Rectal smooth muscle tissue (tissue), 1 donor: Measurements from ENCODE around the gene MAGEF1.
A peak's percentile ranks its signal among the peaks of the same experiment; 100 is the strongest.

Source experiments
- H3K27ac ChIP-seq: one replicate; pipeline ENCODE4 v1.7.0; 2013; ENCODE audit warnings: low read depth, low read length, inconsistent platforms
- H3K27me3 ChIP-seq: one replicate; pipeline ENCODE4 v1.7.0; 2013; ENCODE audit warnings: low read length; ENCODE audit not compliant: control insufficient read depth, insufficient read depth
- H3K36me3 ChIP-seq: one replicate; pipeline ENCODE4 v1.7.0; 2013; ENCODE audit warnings: low read length; ENCODE audit not compliant: control insufficient read depth, insufficient read depth
- H3K4me1 ChIP-seq: one replicate; pipeline ENCODE4 v1.7.0; 2013; ENCODE audit warnings: low read length; ENCODE audit not compliant: control insufficient read depth, insufficient read depth
- H3K4me3 ChIP-seq: one replicate; pipeline ENCODE4 v1.7.0; 2013; ENCODE audit warnings: low read length
- H3K9ac ChIP-seq: one replicate; pipeline ENCODE4 v1.7.0; 2013; ENCODE audit warnings: low read length

The MAGEF1 gene

DNA sequence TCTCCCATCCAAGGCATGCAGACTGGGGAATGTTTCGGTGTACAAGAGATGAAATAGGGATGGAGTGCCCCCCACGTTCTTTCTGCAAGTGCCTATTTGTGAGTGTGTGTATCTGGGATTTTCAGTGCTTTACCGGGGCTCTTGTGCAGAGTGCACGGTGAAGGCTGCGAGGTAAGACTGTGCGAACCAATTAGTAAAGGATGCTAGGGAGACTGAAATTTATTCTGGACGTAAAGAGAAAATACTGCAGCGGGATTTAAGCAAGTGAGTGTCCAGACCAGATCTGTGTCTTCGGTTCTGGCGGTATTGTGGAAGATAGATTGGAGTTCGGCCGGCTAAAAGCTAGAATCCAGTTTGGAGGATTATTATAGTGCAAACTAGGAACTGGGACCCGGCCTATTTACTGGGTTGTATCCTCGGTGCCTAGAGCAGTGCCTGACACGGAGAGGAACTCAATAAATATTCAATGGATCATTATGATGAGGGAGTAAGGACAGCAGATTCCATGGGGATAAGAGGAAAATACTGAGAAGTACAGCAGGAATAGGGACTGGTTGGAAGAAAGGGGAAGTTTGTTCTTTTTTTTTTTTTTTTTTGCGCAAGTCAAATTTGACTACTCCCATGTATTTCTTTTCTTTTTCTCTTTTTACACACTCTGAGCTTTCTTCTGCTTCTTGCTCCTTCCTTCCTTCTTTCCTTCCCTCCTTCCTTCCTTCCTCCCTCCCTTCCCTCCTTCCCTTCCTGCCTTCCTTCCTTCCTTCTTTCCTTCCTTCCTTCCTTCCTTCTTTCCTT, 580 bp upstream of the MAGEF1 start:
- H3K27ac ChIP-seq: peak overlapping the region; percentile 95
- H3K4me1 ChIP-seq: peaks cover 18% of the 10 kb centered on the region
- peak overlapping the region; percentile 2 for H3K9ac ChIP-seq
- H3K4me3 ChIP-seq: peak overlapping the region; percentile 87
- H3K36me3 ChIP-seq: no peaks in the 10 kb centered on the region
- no peaks in the 10 kb centered on the region for H3K27me3 ChIP-seq

DNA sequence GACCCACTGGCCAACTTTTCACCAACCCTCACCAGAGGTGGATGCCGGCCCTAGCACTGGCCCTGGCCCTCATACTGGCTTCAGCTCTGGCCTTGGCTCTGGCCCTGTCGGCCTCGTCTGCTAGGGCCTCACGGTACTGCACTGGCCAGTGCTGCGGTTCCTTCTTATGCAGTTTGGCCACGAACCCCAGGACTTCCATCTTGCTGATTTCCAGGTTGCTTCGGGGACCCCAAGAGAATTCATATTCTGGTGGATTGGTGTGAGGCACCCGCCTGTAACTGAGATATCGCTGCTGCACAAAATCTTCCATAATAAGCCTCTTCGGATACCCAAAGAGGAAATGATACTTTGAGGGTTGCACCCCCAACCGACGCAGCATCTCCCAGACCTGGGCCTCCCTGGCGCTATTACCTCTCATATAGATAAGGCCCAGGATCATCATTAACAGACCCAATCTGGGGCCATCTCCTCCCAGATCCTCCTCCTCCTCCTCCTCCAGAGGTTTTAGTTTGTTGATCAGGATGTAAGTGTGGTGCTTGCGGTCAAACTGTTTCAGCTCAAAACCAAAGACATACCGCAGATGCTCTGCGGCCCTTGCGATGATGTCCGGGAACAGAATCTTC, 883 bp downstream of the MAGEF1 start:
- Histone ChIP-seq H3K27ac (peak overlapping the region; percentile 95), H3K36me3 (no peaks in the 10 kb centered on the region), H3K9ac (peak overlapping the region; percentile 74), H3K4me1 (peaks cover 14% of the 10 kb centered on the region), H3K4me3 (peak overlapping the region; percentile 87), H3K27me3 (no peaks in the 10 kb centered on the region)

- H3K9ac ChIP-seq: no peak overlapping the region
Observed at GRCh38 chr3:184703657-184704056, 8.2 kb downstream of the MAGEF1 start.

GRCh38 chr3:184700759-184701158, 11.1 kb downstream of the MAGEF1 start:
- Histone ChIP-seq H3K36me3 (no peaks in the 10 kb centered on the region), H3K27ac (no peak overlapping the region), H3K4me1 (no peaks in the 10 kb centered on the region), H3K27me3 (no peaks in the 10 kb centered on the region), H3K4me3 (no peak overlapping the region), H3K9ac (no peak overlapping the region)

More at GRCh38 chr3:184703657-184704056, 8.2 kb downstream of the MAGEF1 start:
- H3K27ac ChIP-seq: no peak overlapping the region
- H3K4me1 ChIP-seq: no peaks in the 10 kb centered on the region
- no peaks in the 10 kb centered on the region for H3K36me3 ChIP-seq
- H3K4me3 ChIP-seq: no peak overlapping the region
- H3K27me3 ChIP-seq: no peaks in the 10 kb centered on the region

DNA sequence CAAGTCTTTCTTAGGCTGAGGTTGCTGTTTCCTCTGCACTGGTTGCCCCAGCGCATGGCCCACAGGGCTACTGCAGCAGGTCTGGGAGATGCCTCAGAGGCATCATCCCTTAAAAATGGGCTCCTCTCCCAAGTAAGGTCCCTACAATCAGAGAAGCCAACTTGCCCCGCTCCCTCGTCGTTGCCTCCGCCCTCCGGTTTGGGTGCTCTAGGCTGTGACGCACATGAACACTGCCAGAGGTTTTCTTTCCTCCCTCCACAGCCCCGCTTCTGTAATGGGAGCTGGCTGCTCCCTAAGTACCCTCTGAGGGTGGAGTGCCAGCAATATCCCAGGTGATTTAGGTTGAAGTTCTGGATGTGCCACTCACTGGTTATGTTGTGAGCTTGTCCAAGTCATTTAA, 14.0 kb downstream of the MAGEF1 start:
- H3K27ac ChIP-seq: no peak overlapping the region

DNA sequence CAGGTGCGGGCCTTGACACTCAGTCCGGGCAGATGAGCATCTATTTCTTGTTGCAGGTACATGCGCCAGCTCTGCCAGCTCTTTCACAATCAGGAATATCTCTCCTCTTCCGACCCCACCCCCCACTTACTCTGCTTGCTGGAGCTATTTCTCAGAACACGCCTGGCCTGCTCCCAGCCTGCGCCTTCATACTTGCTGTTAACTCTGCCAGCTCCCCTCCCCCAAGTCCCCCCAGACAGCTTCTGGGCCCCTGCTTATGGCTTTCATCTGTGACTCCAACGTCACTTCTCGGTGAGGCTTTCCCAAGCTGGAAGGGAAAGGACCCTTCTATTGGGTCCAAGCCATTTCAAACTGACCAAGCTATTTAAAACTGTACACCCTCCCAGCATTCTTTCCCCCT, 15.2 kb downstream of the MAGEF1 start:
- no peaks in the 10 kb centered on the region for H3K36me3 ChIP-seq
- H3K27ac ChIP-seq: no peak overlapping the region
- no peak overlapping the region for H3K9ac ChIP-seq
- no peaks in the 10 kb centered on the region for H3K27me3 ChIP-seq
- H3K4me3 ChIP-seq: no peak overlapping the region
- peaks cover 6% of the 10 kb centered on the region for H3K4me1 ChIP-seq

More for the DNA sequence above, 14.0 kb downstream of the MAGEF1 start:
- Histone ChIP-seq H3K27me3 (no peaks in the 10 kb centered on the region), H3K36me3 (no peaks in the 10 kb centered on the region), H3K4me3 (no peak overlapping the region), H3K9ac (no peak overlapping the region), H3K4me1 (no peaks in the 10 kb centered on the region)

GRCh38 chr3:184694716-184695115, 17.1 kb downstream of the MAGEF1 start:
- Histone ChIP-seq H3K9ac (no peak overlapping the region), H3K4me3 (no peak overlapping the region), H3K27me3 (no peaks in the 10 kb centered on the region), H3K36me3 (no peaks in the 10 kb centered on the region), H3K27ac (no peak overlapping the region), H3K4me1 (peaks cover 13% of the 10 kb centered on the region)

DNA sequence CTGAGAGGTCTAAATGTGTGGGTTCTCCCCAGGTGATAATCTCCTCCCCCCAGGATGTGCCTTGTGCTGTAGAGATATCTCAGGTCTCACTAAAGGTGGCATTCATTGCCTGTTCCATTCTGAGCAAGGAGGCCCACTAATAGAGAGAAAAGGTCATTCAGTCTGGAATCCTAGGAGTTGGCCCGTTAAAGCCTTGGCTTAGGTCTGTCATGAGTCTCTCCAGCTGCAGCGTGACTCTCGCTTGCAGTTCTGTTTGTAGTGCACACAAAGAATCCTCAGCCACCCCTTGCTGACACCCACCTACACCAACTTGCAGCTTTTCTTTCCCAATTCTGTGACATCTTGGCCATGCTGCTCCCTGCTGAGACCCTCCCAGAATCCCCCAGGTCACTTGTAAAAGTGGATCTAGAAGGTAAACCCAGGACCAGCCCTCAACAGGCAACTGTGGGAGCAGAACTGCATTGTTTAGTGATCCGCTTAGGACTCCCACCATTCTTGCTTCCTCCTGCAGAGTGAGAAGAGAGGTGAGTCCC, 17.7 kb downstream of the MAGEF1 start:
- no peak overlapping the region for H3K9ac ChIP-seq
- H3K36me3 ChIP-seq: no peaks in the 10 kb centered on the region
- H3K27ac ChIP-seq: no peak overlapping the region
- H3K27me3 ChIP-seq: no peaks in the 10 kb centered on the region
- H3K4me1 ChIP-seq: peaks cover 13% of the 10 kb centered on the region
- H3K4me3 ChIP-seq: no peak overlapping the region

GRCh38 chr3:184693011-184693975, 18.6 kb downstream of the MAGEF1 start:
- Histone ChIP-seq H3K27ac (no peak overlapping the region), H3K9ac (no peak overlapping the region), H3K4me3 (no peak overlapping the region), H3K4me1 (peaks cover 16% of the 10 kb centered on the region), H3K27me3 (no peaks in the 10 kb centered on the region), H3K36me3 (no peaks in the 10 kb centered on the region)

DNA sequence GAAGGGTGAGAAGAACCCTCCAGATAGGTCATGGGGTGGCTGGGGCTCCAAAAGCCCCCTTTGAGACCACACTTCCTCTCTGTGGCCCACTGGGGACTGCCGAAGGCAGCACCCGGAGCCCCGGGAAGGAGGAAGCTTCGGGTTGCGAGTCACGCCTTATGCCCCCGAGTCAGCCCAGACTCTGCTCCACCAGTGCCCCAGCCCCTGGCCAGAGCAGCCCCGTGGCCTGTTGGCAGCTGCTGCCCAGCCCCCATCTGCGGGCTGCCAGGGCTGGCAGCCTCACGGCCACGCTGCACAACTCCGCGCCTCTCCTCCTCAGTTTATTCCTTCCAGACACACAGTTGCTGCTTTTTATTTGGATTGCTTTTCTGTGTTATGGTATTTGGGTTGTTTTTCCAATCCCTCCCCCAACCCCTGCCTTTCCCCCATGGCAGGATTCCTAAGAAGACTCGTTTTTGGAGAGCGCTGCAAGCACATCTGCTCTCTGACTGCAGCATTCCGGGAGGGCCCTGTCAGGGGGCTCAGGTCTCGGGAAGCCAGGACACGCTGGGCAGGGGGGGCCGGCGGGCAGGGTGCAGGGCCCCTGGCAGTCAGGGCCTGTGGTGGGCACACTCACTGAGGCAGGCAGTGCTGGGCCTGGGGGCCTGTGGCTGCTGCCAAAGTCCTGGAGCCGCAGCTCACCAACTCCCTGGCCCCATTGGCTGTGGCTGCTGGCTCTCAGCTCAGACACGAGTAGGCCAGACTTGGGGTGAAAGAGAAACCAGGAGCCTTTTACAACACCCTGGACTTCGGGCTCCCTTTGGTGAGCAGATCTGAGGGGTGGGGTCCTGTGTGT, 20.2 kb downstream of the MAGEF1 start:
- H3K4me1 ChIP-seq: peaks cover 18% of the 10 kb centered on the region
- H3K4me3 ChIP-seq: peak overlapping the region; percentile 10

DNA sequence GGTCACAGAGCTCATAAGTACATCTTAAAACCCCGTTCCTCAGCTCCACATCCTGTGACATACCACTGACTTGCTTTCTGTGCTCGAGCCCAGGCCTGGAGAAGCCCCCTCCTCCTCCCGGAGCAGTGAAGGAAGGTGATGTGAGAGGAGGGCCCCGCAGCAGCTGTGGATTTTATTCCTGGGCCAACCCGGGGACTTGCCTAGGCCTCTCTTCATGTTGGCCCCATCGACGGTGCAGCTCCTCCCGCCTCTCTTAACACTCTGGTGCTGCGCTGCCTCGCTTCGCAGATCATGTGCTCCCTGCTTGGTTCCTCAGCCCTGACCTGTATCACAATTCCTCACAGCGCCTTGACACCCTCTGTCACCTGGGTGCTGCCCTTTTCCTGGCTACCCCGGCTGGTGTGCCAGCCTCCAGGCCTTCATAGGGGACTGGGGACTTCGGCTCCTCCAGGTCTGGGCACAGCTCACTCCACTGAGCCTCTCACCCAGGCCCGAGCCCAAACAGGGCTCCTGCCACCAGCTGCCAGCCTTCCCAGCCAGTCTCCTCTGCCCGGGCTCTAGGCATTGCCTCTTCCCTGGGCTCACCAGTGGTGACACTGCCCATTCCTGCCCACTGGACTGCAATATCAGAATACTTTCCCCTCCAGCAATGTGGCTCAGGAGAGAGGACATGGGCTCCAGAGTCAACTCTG, 21.5 kb downstream of the MAGEF1 start:
- peaks cover 18% of the 10 kb centered on the region for H3K4me1 ChIP-seq
- no peak overlapping the region for H3K27ac ChIP-seq
- H3K27me3 ChIP-seq: no peaks in the 10 kb centered on the region
- no peak overlapping the region for H3K4me3 ChIP-seq
- no peak overlapping the region for H3K9ac ChIP-seq
- no peaks in the 10 kb centered on the region for H3K36me3 ChIP-seq

More for the DNA sequence above, 20.2 kb downstream of the MAGEF1 start:
- no peaks in the 10 kb centered on the region for H3K36me3 ChIP-seq
- no peaks in the 10 kb centered on the region for H3K27me3 ChIP-seq
- no peak overlapping the region for H3K9ac ChIP-seq
- peak overlapping the region; percentile 54 for H3K27ac ChIP-seq
